PFSK-1 (cell line): Measurements from ENCODE around the gene PTOV1.

ENCODE experiments used
- FOXP2 ChIP-seq: optimal IDR thresholded peaks from 2 replicates; pipeline ENCODE3; 2011; ENCODE audit warnings: borderline replicate concordance, control low read depth, inconsistent platforms; ENCODE audit not compliant: insufficient read depth; ENCODE audit errors: extremely low read length, extremely low read depth
- POLR2AphosphoS5 ChIP-seq: IDR thresholded peaks from 2 replicates; pipeline ENCODE4 v1.6.1; 2012; ENCODE audit warnings: low read depth, mild to moderate bottlenecking, control low read depth, low read length, moderate library complexity
- SIN3A ChIP-seq: IDR thresholded peaks from 2 replicates; pipeline ENCODE4 v1.6.1; 2012; ENCODE audit warnings: mild to moderate bottlenecking, low read length, moderate library complexity, borderline replicate concordance; ENCODE audit not compliant: insufficient read depth
- TAF1 ChIP-seq: IDR thresholded peaks from 2 replicates; pipeline ENCODE4 v1.6.1; 2012; ENCODE audit warnings: low read length, control low read depth, borderline replicate concordance; ENCODE audit not compliant: insufficient read depth
- TF ChIP-seq, protein P1 (sequence below), 2 experiments: IDR thresholded peaks; 2 replicates each; pipeline versions ENCODE4 v1.6.1 to v1.8.0; 2011 to 2012; ENCODE audit warnings: low read depth in 2 of 2, low read length in 2 of 2, control low read depth in 1 of 2, inconsistent platforms in 1 of 2, mild to moderate bottlenecking in 1 of 2, moderate library complexity in 1 of 2; ENCODE audit not compliant: insufficient read depth in 1 of 2

Gene PTOV1

DNA sequence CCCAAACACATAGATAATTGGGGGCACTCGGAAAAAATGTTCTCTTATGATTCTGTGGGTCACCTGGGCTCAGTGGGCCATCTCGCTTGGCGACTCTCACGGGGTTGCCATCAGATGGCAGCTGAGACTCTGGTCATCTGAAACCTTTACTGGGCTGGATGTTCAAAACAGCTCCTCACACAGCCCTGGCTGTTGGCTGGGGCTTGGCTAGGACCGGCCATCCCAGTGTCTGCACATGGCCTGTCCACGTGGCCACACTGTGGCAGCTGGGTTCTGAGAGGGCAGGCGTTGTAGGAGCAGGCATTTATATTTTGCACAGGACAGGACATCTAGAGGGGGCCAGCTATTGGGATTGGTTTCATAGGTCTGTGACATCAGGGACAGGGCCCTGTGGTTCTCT lies 17.4 kb upstream of the PTOV1 start:
- TF ChIP-seq, protein P1, sequence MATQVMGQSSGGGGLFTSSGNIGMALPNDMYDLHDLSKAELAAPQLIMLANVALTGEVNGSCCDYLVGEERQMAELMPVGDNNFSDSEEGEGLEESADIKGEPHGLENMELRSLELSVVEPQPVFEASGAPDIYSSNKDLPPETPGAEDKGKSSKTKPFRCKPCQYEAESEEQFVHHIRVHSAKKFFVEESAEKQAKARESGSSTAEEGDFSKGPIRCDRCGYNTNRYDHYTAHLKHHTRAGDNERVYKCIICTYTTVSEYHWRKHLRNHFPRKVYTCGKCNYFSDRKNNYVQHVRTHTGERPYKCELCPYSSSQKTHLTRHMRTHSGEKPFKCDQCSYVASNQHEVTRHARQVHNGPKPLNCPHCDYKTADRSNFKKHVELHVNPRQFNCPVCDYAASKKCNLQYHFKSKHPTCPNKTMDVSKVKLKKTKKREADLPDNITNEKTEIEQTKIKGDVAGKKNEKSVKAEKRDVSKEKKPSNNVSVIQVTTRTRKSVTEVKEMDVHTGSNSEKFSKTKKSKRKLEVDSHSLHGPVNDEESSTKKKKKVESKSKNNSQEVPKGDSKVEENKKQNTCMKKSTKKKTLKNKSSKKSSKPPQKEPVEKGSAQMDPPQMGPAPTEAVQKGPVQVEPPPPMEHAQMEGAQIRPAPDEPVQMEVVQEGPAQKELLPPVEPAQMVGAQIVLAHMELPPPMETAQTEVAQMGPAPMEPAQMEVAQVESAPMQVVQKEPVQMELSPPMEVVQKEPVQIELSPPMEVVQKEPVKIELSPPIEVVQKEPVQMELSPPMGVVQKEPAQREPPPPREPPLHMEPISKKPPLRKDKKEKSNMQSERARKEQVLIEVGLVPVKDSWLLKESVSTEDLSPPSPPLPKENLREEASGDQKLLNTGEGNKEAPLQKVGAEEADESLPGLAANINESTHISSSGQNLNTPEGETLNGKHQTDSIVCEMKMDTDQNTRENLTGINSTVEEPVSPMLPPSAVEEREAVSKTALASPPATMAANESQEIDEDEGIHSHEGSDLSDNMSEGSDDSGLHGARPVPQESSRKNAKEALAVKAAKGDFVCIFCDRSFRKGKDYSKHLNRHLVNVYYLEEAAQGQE (IDR thresholded peaks at IDR 0.05; ENCODE audit: insufficient read depth in 1 of 2, low read depth in 2 of 2, low read length in 2 of 2), result no peak
- TF ChIP-seq FOXP2 (no peak), POLR2AphosphoS5 (no peak), SIN3A (no peak), TAF1 (no peak)

DNA sequence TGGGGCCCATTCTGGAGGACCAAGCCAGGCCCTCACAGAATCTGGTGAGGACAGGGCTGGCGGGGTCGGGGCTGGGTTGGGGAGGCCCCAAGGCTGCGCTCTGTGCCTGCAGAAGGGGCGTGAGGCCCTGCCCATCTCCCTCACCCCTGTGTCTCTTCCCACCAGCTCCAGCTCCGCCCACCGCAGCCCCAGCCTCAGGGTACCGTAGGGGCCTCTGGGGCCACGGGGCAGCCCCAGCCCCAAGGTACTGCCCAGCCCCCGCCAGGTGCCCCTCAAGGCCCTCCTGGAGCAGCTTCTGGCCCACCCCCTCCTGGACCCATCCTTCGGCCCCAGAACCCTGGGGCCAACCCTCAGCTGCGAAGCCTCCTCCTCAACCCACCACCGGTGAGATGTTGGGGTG lies 15.4 kb upstream of the PTOV1 start:
- TF ChIP-seq FOXP2 (no peak), TAF1 (no peak), SIN3A (no peak), POLR2AphosphoS5 (no peak)
- TF ChIP-seq, protein P1 (IDR thresholded peaks at IDR 0.05; ENCODE audit: insufficient read depth in 1 of 2, low read depth in 2 of 2, low read length in 2 of 2), result no peak

DNA sequence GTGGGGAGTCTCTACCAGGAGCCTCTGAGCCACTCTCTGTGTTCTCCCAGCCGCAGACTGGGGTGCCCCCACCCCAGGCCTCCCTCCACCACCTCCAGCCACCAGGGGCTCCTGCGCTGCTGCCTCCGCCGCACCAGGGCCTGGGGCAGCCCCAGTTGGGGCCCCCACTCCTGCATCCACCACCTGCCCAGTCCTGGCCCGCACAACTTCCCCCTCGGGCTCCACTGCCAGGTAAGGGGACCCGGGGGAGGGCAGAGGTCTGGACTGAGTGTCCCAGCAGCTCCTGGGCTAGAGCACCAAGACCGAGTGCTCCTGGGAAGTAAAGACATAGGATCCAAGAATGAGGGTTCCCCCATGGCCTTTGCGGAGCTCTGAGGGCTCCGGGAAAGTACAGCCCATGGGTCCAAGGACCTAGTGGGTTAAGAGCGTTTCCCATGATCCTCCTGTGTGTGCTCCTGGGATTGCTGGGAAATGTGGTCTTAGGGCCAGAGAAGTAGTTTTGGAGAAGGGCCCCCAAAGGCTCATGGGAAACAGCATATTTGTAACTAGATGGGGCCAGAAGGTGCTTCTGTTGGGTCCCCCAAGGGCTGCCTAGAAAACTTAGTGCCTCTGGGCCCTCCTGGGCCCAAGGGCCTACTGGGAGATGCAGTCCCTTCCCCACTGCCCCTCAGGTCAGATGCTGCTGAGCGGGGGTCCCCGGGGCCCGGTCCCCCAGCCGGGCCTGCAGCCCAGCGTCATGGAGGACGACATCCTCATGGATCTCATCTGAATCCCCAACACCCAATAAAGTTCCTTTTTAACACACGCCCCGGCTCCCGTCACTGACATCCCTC lies 14.6 kb upstream of the PTOV1 start:
- no peak for TF ChIP-seq TAF1
- no peak for TF ChIP-seq SIN3A
- TF ChIP-seq, protein P1 (IDR thresholded peaks at IDR 0.05; ENCODE audit: insufficient read depth in 1 of 2, low read depth in 2 of 2, low read length in 2 of 2), result no peak
- TF ChIP-seq FOXP2, result no peak
- TF ChIP-seq POLR2AphosphoS5, result no peak

DNA sequence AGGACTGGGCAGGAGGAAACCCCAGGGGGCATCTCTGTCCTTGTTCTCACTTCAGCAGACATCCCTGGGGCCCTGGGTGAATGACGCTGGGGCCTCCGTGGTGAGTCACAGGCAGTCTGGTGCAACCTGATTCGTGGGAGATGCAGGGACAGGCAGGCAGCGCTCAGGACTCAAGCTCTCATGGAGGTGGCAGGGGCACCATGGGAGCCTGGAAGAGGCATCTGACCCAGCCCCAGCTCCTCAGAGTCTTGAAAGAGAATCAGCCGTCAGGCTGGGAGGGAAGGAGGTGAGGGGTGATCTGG lies 14.0 kb upstream of the PTOV1 start:
- TF ChIP-seq, protein P1 (IDR thresholded peaks at IDR 0.05; ENCODE audit: insufficient read depth in 1 of 2, low read depth in 2 of 2, low read length in 2 of 2), result no peak
- TF ChIP-seq POLR2AphosphoS5 (no peak), SIN3A (no peak), TAF1 (no peak), FOXP2 (no peak)
